Omental fat pad (tissue), 4 donors: ENCODE measurements around the gene POU2F1. TPM values are rescaled to one million over a fixed set of nuclear protein-coding genes. Genes with fewer than 3 reads are reported as not detected.

Experiments
- ATAC-seq: fragments of 150-250 bp; one replicate; pipeline ENCODE4 v1.9.1; 2016; ENCODE audit warnings: mild to moderate bottlenecking, moderate library complexity; ENCODE audit not compliant: low FRiP score
- DNase-seq: peaks from one replicate; pipeline ENCODE4 v3.0.0-alpha.2; 2019; ENCODE audit warnings: low spot score
- CTCF ChIP-seq, 3 donors: fragments of 450-650 bp; IDR thresholded peaks; one replicate each; pipeline ENCODE4 v1.5.1; 2016 to 2017; ENCODE audit warnings: antibody characterized with exemption in 3 of 3, mild to moderate bottlenecking in 3 of 3, moderate library complexity in 2 of 3
- total RNA-seq, 4 donors: library from RNA; depleted of rRNA; stranded (reverse); fragments of >200 nt; gene quantifications; one replicate each; pipeline ENCODE4 v1.1.0, GENCODE V29; 2016

Gene POU2F1
- total RNA-seq, 4 donors from 2014 or later: 10.3 to 18.9 (median 13.5) TPM

DNA sequence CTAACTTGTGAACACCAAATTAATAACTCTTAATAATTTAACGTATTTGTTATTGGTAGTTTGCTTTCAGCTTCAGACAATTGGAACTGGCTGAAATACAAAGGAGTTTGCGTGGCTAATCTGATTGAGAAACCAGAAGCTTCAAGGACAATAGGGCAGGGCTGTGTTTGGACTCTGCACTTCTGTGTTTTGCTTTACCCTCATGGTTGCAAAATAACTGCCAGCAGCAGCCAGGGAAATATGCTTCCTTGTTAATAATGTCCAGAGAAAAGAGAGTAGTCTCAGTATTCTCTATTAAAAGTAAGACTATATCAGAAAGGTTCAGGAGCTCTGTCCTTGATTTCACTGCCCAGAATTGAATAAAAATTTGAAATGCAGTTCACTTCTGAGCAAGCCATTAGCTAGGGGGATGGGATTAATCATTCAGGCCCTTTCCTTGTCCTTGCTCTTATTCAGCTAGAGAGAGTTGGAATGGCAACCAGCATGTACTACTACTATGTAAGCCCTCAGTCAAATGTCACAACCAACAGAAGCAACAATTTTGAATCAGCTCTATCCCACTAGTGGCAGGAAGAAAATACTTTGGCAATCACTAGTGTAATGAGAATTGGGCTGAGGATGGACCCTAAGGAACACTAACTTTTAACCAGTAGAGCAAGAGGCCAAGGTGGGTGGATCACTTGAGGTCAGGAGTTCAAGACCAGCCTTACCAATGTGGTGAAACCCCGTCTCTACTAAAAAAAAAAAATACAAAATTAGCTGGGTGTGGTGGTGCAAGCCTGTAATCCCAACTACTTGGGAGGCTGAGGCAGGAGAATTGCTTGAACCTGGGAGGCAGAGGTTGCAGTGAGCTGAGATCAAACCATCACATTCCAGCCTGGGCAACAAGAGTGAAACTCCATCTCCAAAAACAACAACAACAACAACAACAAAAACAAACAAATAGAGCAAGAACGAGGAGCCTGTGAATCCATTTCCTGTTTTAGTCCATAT is 76.8 kb downstream of the POU2F1 start:
- TF ChIP-seq CTCF (IDR thresholded peaks at IDR 0.05): no peak
- no peak for DNase-seq
- no peak for ATAC-seq

- ATAC-seq: no peak
- DNase-seq: no peak
- no peak for TF ChIP-seq CTCF (IDR thresholded peaks at IDR 0.05)
Measured at GRCh38 chr1:167298325-167298724, 77.6 kb downstream of the POU2F1 start.

GRCh38 chr1:167301355-167301754 is 80.7 kb downstream of the POU2F1 start:
- TF ChIP-seq CTCF (IDR thresholded peaks at IDR 0.05): no peak
- ATAC-seq: no peak
- no peak for DNase-seq

DNA sequence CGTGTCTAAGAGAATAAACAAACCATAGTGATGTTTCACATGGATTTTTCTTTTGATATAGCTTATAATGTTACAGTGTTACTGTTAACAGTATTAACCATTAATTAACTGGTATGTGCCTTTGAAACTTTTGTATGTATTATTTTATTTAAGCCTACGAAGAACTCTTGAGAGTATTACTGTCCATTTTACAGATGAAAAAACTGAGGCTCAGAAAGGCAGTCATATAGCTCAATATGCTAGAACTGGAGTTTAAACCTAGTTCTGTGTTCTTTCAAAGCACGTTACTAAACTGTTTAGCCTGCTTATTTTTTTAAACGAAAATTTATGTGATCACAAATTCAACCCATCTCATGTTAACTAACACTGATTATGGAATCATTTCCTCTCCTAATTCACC is 83.5 kb downstream of the POU2F1 start:
- no peak for ATAC-seq
- no peak for DNase-seq
- no peak for TF ChIP-seq CTCF (IDR thresholded peaks at IDR 0.05)

DNA sequence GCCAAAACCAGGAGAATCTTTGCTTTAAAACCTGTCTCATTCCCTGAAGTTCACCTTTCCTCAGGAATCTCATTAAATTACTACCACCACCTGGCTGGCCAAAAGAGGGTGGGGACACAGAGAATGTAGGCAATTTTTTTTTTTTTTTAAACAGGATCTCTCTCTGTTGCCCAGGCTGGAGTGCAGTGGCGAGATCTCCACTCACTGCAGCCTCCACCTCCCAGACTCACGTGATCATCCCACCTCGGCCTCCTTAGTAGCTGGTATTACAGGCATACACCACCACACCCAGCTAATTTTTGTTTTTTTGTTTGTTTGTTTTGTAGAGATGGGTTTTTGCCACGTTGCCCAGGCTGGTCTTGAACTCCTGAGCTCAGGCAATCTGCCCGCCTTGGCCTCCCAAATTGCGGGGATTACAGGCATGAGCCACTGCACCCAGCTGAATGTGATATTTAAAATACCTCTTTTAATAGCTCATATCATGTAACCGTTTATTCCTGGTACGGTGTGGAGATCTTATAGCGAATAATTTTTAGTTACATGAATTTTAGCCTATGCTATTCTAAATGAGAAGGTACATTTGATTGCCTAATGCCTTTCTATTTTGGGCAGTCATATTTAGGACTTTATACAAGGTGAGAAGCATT is 84.5 kb downstream of the POU2F1 start:
- DNase-seq (no peak), ATAC-seq (no peak)
- TF ChIP-seq CTCF (IDR thresholded peaks at IDR 0.05): no peak

DNA sequence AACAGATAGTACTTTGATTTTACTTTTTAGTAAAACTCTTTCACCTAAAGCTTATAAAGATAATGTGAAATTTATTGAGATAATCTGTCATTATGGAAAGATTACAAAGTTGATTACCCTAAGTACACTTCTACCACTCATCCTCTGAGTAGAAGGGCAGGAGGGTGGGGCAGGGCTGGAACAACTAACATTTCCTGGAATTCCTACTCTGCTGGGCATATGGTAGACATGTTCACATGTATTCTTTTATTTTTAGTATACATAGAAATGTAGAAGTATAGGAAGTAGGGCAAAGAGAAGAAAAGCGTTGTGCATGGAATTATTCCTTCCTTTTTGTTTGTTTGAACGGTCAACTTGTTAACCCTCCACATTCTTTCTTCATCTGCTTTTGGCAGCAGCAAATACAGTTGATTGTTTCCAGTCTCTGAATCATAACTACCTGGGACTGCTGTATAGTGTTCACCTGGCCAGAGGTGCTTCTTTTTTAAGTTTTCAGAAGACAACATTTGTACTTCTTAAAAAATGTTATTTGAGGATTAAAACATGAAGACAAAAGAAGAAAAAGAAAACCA is 85.1 kb downstream of the POU2F1 start:
- DNase-seq (no peak), ATAC-seq (no peak)
- no peak for TF ChIP-seq CTCF (IDR thresholded peaks at IDR 0.05)
